ENCODE measurements around the gene MYO18B.

The MYO18B gene

DNA sequence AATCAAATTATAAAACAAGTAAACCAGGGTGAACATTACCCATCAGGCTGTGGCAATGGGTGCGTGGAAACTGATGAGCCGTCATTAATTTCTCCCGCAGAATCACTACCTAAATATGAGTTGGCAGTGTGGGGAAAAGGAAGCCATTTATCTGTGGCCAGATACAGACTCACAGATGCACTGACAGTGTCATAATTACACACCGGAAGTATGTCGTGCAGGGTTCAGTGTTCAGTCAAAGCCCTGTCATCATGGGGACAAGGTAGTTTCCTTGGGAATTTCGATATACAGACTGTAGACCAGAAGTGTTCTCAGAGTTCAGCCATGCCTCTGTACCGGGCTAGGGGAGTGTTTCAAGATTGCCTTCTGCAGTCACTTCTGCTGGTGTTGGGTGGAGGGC is 308.1 kb downstream of the MYO18B start:
- H3K4me1 ChIP-seq = no peaks in the 10 kb centered on the region
- intact Hi-C loops (cut with DNase I; ENCODE audit: low total_unique reads) = no loop called here
- H3K9me3 ChIP-seq = no peaks in the 10 kb centered on the region
- H3K4me3 ChIP-seq = no peak overlapping the region
- H3K27ac ChIP-seq = no peak overlapping the region
- H3K27me3 ChIP-seq = peaks cover 0 to 2% of the 10 kb centered on the region in 2 donors
- no peaks in the 10 kb centered on the region for H3K36me3 ChIP-seq
- TF ChIP-seq, protein P1, sequence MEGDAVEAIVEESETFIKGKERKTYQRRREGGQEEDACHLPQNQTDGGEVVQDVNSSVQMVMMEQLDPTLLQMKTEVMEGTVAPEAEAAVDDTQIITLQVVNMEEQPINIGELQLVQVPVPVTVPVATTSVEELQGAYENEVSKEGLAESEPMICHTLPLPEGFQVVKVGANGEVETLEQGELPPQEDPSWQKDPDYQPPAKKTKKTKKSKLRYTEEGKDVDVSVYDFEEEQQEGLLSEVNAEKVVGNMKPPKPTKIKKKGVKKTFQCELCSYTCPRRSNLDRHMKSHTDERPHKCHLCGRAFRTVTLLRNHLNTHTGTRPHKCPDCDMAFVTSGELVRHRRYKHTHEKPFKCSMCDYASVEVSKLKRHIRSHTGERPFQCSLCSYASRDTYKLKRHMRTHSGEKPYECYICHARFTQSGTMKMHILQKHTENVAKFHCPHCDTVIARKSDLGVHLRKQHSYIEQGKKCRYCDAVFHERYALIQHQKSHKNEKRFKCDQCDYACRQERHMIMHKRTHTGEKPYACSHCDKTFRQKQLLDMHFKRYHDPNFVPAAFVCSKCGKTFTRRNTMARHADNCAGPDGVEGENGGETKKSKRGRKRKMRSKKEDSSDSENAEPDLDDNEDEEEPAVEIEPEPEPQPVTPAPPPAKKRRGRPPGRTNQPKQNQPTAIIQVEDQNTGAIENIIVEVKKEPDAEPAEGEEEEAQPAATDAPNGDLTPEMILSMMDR (IDR thresholded peaks at IDR 0.05) = no peak
- DNase-seq = no peak

DNA sequence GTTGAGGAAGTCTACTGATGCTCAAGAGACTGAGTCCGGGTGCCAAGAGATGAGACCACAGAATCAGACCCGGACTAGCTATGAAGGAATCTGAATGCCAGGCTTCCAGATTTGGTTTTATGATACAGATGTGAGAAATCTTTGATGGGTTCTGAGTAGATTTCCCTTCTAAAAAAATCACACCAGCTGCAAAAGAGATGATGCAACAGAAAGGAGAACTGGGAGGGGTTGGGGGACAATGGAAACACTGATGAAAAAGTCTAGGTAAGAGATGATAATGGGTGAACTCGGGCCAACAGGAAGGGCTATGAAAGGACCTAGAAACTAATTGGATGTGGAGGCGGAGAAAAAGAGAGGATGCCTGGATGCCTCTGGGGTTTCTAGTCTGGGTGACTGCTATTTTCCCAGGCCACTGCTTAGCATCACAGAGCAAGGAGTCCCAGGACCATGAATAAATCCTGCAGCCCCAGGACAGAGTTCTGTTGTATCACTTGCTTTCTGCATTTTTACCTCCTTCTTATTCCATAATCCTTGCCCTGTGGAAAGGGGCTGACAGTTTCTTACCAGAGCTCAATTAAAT is 311.8 kb downstream of the MYO18B start:
- Histone ChIP-seq H3K27me3 (peaks cover 0 to 2% of the 10 kb centered on the region in 2 donors), H3K27ac (no peak overlapping the region), H3K4me1 (no peaks in the 10 kb centered on the region), H3K9me3 (no peaks in the 10 kb centered on the region), H3K36me3 (no peaks in the 10 kb centered on the region), H3K4me3 (no peak overlapping the region)
- intact Hi-C loops (cut with DNase I; ENCODE audit: low total_unique reads) = no loop called here
- DNase-seq = no peak
- TF ChIP-seq, protein P1 (IDR thresholded peaks at IDR 0.05) = no peak

DNA sequence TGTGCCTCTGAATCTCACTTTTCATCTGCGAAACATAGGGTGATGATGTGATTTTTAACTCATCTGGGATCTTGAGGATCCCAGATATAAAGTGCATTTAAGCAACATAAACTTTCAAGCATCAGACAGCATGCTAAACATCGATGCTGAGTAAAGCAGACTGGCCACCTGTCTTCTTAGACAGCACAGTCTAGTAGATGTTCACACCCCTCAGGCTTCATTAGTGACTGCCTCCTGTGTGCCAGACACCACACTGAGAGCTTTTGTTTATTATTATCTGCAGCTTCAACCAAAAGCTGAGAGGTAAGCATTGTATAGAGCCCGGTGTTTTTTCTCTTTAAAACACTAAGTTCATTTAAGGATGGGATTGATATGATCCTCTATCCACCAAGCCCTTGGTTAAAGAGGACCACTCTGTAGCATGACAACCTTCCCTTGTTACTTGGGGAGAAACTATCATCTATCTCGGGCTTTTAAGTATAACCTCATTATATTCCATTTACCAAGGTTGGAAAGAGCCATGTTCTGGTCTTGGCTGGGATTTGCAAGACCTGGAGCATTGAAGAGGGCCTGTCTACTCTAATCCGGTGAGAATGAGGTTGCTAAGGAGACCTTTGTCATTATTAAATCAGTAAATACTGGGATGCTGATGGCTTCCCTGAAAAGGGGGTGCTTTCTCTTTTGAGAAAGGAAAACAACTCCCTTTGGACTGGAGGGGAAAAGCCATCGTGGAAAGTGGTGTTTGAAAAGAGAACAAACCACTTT is 313.0 kb downstream of the MYO18B start:
- H3K9me3 ChIP-seq = no peaks in the 10 kb centered on the region
- no peaks in the 10 kb centered on the region for H3K27me3 ChIP-seq
- H3K4me3 ChIP-seq = no peak overlapping the region
- H3K36me3 ChIP-seq = no peaks in the 10 kb centered on the region
- intact Hi-C loops (cut with DNase I; ENCODE audit: low total_unique reads) = no loop called here
- no peak overlapping the region for H3K27ac ChIP-seq
- no peaks in the 10 kb centered on the region for H3K4me1 ChIP-seq
- DNase-seq = no peak
- TF ChIP-seq, protein P1 (IDR thresholded peaks at IDR 0.05) = no peak

DNA sequence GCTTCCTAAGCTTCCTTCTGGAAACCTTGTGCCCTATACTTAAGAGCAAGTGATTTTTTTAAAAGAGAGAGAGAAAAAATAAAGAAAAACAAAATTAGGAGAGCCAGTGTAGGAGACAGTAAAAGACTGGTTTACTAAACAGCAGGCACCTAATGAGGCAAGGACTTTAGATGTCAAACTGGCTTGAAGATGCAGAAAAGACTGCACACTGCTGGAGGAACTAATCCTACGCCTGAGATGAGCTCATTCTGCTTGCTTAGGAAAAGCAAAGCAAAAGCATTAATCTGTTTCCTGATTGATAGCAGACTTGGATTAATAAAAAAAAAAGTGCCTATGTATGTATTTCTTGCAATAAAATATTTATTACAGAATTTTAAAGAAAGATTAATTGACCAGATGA is 313.7 kb downstream of the MYO18B start:
- H3K9me3 ChIP-seq = no peaks in the 10 kb centered on the region
- H3K36me3 ChIP-seq = no peaks in the 10 kb centered on the region
- DNase-seq = no peak
- no peaks in the 10 kb centered on the region for H3K4me1 ChIP-seq
- H3K4me3 ChIP-seq = no peak overlapping the region
- intact Hi-C loops (cut with DNase I; ENCODE audit: low total_unique reads) = no loop called here
- H3K27ac ChIP-seq = no peak overlapping the region
- no peaks in the 10 kb centered on the region for H3K27me3 ChIP-seq
- TF ChIP-seq, protein P1 (IDR thresholded peaks at IDR 0.05) = no peak

DNA sequence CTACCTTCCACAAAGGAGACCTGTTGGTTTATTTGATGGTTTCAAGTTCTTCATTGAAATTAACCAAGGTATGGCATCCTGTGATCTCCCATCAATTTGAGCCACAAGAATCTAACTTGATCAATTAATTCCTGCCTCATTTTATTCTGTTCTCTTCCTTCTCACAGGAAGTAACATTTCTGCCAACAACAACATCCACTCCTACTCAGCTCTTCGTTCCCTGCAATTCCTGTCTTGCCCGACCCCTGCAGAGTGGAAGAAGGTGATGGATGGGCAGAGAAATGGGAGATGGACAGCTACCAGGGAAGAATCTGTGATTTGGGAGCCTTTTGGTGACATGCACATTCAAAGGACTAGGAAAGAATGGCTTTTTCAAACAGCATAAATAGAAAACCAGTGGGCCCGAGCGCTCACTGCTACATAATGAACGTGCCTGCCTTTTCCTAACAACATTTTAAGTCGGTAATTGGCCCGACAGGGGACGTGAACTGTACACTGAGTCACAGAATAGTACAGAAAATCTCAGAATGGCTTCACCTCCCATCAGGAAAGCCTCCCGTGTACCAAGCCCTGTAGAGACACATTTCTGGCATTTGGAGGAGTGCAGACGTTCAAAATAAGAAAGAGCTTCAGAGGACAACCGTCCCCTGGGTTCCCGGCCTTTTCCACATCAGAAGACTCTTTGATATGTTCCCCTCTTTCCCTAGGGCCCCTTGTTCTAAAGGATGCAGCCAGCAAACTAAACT is 314.6 kb downstream of the MYO18B start:
- H3K4me1 ChIP-seq = no peaks in the 10 kb centered on the region
- no peaks in the 10 kb centered on the region for H3K9me3 ChIP-seq
- TF ChIP-seq, protein P1 (IDR thresholded peaks at IDR 0.05) = no peak
- no peak overlapping the region for H3K4me3 ChIP-seq
- peaks cover 0 to 3% of the 10 kb centered on the region in 2 donors for H3K27me3 ChIP-seq
- no peaks in the 10 kb centered on the region for H3K36me3 ChIP-seq
- intact Hi-C loops (cut with DNase I; ENCODE audit: low total_unique reads) = no loop called here
- no peak for DNase-seq
- H3K27ac ChIP-seq = no peak overlapping the region

Data from tibial artery (tissue), 4 donors.